ES-I3 (cell line): ENCODE measurements around the gene IFNG.
"Not testable (repeated sequence)": the region's sequence is repeated elsewhere in the genome, so short reads cannot be mapped to it uniquely, and the experiment has no call there.

ENCODE experiments used
- H3K36me3 ChIP-seq: 2 replicates; pipeline ENCODE4 v1.6.1; 2013; ENCODE audit warnings: mild to moderate bottlenecking, low read length, control low read depth, moderate library complexity; ENCODE audit not compliant: insufficient read depth
- H3K4me1 ChIP-seq: 2 replicates; pipeline ENCODE4 v1.6.1; 2013; ENCODE audit warnings: mild to moderate bottlenecking, control low read depth, low read length; ENCODE audit not compliant: insufficient read depth
- H3K9ac ChIP-seq: 2 replicates; pipeline ENCODE4 v1.6.1; 2013; ENCODE audit warnings: low read depth, mild to moderate bottlenecking, low read length, moderate library complexity
- H3K9me3 ChIP-seq: 2 replicates; pipeline ENCODE4 v1.6.1; 2013; ENCODE audit warnings: mild to moderate bottlenecking, low read length, moderate library complexity; ENCODE audit not compliant: control insufficient read depth, insufficient read depth

Gene IFNG

DNA sequence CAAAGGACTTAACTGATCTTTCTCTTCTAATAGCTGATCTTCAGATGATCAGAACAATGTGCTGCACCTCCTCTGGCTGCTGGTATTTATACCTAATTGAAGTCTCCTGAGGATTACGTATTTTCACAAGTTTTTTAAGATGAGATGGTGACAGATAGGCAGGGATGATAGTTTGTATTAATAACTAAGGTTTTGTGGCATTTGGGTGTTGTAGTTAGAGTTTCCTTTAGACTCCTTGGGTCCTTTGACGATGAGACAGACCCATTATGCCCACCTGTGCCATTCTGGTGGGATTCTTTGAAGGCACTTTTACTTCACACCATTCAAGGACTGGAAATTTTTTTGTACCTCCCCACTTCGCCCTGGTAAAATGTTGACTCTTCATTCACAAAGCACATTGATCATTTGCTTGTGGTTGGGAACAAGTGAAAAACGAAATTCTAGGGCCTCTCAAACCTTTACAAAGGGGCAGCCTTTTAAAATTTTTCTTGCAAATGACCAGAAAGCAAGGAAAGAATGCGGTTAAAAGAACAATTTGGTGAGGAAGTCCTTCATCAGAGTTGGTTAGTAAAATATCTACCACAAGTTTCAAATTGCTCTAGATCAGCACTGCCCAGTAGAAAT is at the start of gene IFNG:
Gene IFNG (minus strand): TSS at position 60 of the 624 bp plus-strand sequence. CDS start 125 bp downstream, outside the sequence.
- no peak within 1 kb of the TSS for H3K9ac ChIP-seq
- no peaks in the 10 kb centered on the region for H3K36me3 ChIP-seq
- no peaks in the 10 kb centered on the region for H3K9me3 ChIP-seq
- H3K4me1 ChIP-seq: no peaks in the 10 kb centered on the region

DNA sequence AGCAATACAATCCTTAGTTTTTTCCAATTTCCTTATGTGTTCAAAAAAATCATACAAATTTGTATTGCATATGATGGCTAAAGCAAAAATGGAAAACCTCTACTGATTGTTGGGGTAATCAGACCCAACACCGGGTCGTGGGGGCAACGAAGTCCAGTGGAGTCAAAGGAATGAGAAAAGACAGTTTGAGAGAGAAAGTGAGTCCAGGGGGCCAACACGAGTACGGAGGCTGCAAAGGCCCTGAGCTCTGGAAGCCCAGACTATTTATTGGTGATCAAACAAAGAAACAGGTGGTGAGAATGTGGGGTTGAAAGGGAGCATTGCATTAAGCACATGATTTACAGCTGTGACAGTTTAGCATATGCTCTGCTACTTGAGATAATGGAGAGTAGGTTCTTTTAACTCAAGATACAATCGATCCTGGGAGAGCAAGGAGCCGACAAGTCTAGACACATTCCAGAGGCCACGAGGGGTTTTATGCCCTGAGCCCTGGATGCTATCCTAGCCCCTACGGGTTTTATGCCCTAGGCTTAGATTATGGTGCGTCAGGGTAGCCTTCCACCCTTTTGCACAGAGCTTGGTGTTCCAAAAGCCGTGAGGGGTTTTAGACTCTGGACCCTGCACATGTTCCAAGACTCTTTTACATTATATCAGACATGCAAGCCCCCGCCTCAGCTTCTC is 49.6 kb upstream of the IFNG start:
- not testable (repeated sequence) for H3K4me1 ChIP-seq, H3K9ac ChIP-seq, H3K9me3 ChIP-seq, H3K36me3 ChIP-seq

DNA sequence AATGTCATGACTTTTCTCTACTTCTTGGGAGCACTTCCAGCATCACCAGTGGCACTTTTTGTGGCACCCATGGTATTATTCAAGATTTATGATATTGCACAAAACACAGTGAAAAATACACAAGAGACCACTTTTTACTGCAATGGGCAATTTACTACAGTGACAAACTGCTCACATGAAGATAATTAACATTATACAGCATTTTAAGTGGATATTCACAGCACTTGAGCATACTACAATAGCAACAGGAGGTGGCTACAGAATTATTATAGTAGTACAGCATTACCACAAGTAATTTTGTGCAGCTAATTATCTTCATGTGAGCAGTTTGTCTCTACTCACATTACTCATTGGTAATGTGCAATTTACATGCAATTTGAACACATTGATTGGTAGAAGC is 47.7 kb upstream of the IFNG start:
- Histone ChIP-seq H3K9me3 (no peaks in the 10 kb centered on the region), H3K9ac (no peak overlapping the region), H3K36me3 (no peaks in the 10 kb centered on the region), H3K4me1 (no peaks in the 10 kb centered on the region)

DNA sequence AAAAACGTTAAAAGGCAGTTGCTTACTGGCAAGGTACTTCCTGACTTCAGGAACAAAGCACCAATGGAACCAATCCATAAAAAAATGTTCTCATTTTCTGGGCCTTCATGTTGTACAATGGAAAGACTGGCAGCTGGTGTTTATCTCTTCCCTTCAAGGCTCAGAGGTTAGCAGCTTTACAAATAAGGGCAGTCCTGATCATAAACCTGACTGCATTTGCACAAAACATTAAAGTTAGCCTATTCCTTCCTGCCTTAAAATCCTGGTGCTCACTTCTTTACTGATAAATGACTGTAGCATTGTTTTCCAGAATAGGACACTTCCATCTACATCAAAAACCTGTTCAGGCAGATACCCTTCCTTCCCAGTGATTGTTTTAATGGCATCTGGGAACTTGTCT is 46.9 kb upstream of the IFNG start:
- H3K9me3 ChIP-seq: no peaks in the 10 kb centered on the region
- no peak overlapping the region for H3K9ac ChIP-seq
- H3K36me3 ChIP-seq: no peaks in the 10 kb centered on the region

DNA sequence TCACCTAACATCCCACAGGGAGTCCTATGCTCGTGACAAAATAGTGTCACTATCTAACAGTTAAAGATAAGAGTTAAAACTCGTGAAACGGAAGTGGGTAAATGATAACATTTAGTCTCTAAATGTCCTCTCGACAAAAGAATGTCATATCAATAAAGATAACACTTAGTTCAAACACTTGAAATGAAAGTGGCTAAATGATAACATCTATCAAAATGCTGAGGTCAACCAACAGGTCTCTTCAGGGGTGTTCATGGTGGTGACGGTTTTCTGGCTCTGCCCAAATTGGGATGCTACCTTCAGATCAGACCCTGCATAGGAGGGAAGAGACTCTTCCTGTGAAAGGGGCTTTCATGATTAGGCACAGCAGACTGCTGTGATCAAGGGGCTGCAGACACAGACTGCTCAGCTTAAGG is 43.9 kb upstream of the IFNG start:
- Histone ChIP-seq H3K4me1 (no peaks in the 10 kb centered on the region; the same call in 1 of the 2 replicates), H3K9ac (no peak overlapping the region), H3K9me3 (no peaks in the 10 kb centered on the region), H3K36me3 (no peaks in the 10 kb centered on the region)

More for the DNA sequence above, 46.9 kb upstream of the IFNG start:
- no peaks in the 10 kb centered on the region for H3K4me1 ChIP-seq

DNA sequence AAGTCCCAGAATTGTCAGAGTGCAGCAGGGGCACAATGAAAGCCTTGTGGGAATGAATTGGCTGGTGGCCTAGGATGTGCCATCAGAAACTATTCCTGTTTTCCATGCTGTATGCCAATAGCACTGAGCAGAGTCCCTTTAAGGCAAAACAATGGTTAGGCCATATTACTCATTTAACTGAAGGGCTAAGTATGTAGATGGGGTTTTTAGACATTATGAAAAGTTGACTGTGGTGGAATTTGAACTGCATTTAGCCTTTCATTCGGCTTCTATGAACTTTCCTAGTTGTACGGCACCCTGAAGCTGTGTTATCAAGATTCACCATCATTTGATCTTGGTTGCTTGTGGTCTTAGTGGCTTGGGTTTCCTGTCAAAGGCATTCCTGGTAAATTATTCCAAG is 41.3 kb upstream of the IFNG start:
- no peaks in the 10 kb centered on the region for H3K9me3 ChIP-seq
- no peaks in the 10 kb centered on the region; the same call in 1 of the 2 replicates for H3K4me1 ChIP-seq
- H3K36me3 ChIP-seq: no peaks in the 10 kb centered on the region
- no peak overlapping the region for H3K9ac ChIP-seq

DNA sequence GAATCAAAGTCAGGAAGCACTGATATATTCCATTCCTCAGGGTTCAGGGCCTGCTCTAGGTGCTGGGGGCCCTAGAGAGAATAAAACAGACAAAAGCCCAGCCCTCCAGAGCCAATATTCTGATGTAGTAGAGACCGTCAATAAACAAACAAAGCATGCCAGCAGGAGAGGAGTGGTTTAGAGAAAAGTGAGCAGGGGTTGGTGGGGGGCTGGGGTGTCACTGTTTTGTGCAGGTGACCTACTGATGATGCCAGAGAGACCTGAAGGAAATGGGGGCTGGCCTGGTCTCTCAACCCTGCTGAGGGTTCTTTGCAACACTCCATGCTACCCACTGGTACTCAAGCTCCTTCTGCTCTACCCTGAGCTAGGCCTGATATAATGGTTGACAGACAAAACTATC is 39.6 kb upstream of the IFNG start:
- Histone ChIP-seq H3K4me1 (no peaks in the 10 kb centered on the region; the same call in 1 of the 2 replicates), H3K9me3 (no peaks in the 10 kb centered on the region; the same call in 1 of the 2 replicates), H3K36me3 (no peaks in the 10 kb centered on the region), H3K9ac (no peak overlapping the region)

DNA sequence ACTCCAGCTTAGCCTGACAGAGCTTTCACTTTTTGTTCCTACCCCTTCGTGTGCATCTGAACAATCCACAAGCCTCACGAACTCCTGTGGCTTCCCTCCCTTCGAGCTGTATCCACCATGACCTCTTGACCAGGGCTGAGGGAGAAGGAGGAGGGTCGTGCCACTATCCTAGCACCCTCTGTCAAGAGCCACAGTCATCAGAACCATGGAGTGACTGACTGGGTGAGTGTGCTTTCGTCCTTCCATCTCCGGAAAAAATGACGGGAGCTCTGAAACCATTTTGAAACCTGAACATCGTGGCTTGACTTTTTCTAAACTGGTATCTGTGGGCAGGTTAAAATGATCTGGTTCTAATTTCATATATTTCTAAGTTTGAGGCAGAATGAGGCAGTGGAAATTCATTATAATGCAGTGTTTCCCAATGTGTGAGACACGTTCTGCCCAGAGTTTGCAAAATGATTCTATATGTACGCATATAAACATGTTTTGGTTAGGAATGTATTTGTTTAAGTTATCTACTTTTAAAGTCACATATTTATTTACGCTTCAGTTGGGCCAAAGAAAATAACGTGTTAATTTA is 39.1 kb upstream of the IFNG start:
- no peaks in the 10 kb centered on the region; the same call in 1 of the 2 replicates for H3K9me3 ChIP-seq
- H3K4me1 ChIP-seq: no peaks in the 10 kb centered on the region; the same call in 1 of the 2 replicates
- no peak overlapping the region for H3K9ac ChIP-seq
- no peaks in the 10 kb centered on the region for H3K36me3 ChIP-seq

DNA sequence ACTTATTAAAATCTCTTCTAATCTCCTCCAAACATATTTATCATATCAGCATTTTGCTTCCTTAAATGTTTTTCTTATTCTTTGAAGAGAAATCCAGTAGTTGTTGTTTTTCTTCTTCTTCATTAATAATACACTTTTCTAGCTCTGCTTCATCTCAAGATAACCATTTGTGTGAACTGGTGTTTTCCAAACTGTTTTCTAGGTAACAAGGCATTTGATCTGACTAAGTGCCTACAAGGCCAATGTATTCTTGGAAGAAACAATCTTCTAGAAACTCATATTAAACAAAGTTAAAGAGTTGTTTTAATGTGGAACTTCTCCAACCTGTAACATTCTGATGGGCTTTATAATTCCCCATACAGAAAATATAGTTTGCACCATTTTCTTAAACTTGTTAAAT is 30.8 kb upstream of the IFNG start:
- Histone ChIP-seq H3K9ac (no peak overlapping the region), H3K9me3 (no peaks in the 10 kb centered on the region; the same call in 1 of the 2 replicates), H3K36me3 (no peaks in the 10 kb centered on the region), H3K4me1 (no peaks in the 10 kb centered on the region)

DNA sequence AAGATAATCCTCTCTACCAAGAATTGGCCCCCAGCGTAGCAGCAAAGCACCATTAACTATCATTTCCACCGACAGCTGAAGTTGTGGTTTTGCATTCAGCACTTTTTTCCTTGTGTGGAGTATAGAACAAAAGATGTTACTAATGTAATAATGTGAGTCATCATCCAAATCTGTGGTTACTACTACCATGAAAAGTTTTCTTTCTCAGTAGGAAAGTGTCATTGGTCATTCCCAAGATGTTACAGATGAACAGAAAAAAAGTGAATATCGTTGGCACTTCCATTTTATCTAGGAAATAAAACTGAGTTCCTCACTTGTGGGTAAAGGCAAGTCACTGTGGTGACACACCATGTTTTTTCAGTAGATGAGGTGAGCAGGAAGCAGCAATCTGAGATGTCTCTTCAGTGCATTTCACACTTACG is 30.3 kb upstream of the IFNG start:
- no peak overlapping the region for H3K9ac ChIP-seq
- no peaks in the 10 kb centered on the region for H3K36me3 ChIP-seq
- no peaks in the 10 kb centered on the region; the same call in 1 of the 2 replicates for H3K9me3 ChIP-seq
- H3K4me1 ChIP-seq: no peaks in the 10 kb centered on the region

DNA sequence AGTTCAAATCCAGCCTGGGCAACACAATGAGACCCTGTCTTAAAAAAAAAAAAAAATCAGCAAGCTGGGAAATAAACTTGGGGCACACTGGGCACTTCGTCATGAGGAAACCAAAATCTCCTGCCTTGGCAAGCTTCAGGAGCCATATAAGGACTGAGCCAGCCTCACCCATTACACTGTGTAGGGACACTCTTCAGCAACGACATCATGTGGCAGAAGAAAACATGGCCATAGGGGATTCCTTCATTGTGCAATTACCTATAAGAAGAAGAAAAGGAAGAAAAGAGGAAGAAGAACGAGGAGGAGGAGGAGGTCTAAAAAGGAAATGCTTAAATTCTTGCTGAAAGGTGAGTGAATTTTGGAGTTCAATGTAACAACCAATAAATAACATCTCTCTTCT is 26.1 kb upstream of the IFNG start:
- H3K9me3 ChIP-seq: no peaks in the 10 kb centered on the region
- no peak overlapping the region for H3K9ac ChIP-seq
- H3K4me1 ChIP-seq: no peaks in the 10 kb centered on the region
- H3K36me3 ChIP-seq: no peaks in the 10 kb centered on the region

DNA sequence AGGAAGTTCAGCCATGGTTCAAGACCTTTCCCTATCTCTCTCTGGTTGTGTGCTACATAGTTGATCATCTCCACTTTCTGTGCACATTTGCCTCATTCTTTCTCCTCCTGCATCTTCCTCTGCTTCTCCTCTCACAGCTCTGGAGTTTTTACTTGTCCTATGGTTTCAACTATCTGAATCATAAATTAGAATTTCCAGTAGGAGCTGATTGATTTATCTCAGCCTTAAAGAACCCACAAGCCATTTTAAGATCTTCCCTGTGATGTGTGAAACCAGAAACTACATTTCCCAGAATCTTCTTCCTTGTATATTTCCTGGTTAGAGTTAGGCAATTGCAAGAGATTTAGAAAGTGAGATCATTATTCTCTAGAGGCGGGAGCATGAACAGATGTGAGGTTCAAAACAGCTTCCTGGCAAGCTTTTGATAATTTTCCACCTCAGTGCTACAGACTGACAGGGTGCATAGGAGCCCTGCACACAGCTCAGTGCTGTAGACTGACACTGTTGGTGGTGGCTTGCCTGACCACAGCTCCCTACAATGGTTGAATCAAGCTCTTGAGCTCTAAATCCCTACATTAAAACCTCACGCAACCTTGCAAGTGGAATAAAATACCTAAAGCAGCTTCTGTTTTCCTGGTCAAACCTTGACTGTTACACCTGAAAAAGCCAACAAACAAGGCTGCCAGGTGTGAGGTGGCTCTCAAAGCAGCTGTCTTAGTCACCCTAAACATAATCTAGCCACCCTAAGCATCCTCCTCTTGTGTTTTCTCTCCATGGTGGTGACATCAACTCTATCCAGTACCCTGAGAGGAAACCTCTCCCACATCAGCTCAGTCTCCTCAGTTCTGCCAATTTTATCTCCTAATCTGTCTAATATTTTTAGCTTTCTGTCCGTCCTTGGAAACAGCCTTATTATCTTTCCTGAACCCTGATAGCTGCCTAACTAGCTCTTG is 21.5 kb upstream of the IFNG start:
- no peaks in the 10 kb centered on the region for H3K4me1 ChIP-seq
- no peaks in the 10 kb centered on the region for H3K9me3 ChIP-seq
- H3K36me3 ChIP-seq: no peaks in the 10 kb centered on the region
- H3K9ac ChIP-seq: no peak overlapping the region

DNA sequence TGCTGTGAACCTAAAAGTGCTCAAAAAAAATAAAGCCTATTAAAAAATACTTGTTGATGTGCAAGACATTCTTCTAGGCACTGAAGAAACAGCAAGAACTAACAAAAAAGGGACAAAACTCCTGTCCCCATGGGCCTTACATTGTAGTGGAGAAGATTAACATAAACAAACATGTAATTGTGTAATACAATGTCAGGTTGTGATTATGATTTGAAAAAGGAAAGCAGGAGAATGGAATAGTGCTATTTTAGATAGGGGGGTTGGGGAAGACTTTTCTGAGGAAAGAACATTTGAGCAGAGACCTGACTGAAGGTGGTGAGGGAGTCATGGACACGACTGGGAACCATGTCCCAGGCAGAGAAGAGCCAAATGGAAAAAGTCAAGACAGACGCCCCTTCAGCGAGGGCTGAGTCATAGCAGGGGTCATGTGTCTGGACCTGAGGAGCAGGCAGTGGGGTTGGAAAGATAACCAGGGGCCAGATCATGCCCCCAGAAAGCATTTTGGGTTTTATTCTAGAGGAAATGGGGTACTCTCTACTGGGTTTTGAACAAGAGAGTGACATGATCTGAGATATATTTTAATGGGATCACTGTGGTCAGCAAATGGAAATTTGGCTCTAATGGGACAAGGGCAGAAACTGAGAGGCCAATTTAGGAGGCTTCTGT is 19.4 kb upstream of the IFNG start:
- peaks cover 5% of the 10 kb centered on the region; the same call in 1 of the 2 replicates for H3K4me1 ChIP-seq
- H3K9ac ChIP-seq: no peak overlapping the region
- H3K36me3 ChIP-seq: no peaks in the 10 kb centered on the region
- no peaks in the 10 kb centered on the region for H3K9me3 ChIP-seq

DNA sequence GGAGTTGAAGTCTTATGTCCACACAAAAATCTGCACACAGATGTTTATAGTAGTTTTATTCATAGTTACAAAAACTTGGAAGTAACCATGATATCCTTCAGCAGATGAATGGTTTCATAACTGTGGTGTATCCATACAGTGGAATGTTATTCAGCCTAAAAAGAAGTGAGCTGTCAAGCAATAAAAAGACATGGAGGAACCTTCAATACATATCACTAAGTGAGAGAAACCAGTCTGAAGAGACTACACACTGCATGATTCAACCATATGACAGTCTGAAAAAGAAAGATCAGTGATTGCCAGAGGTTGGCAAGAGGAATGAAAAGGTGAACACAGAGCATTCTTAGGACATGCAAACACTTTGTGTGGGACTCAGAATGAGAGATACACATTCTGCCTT is 18.6 kb upstream of the IFNG start:
- Histone ChIP-seq H3K4me1 (peaks cover 5% of the 10 kb centered on the region; the same call in 1 of the 2 replicates), H3K9me3 (no peaks in the 10 kb centered on the region), H3K36me3 (no peaks in the 10 kb centered on the region), H3K9ac (no peak overlapping the region)
